Measurements from ENCODE around the gene TRAPPC13. TPM values are rescaled to one million over a fixed set of nuclear protein-coding genes. Genes with fewer than 3 reads are reported as not detected.
A peak's percentile ranks its signal among the peaks of the same experiment; 100 is the strongest.
"Not testable (repeated sequence)": the region's sequence is repeated elsewhere in the genome, so short reads cannot be mapped to it uniquely, and the experiment has no call there.

TRAPPC13 gene
- total RNA-seq, 1 donor from 2014 or later = 21.5 TPM

DNA sequence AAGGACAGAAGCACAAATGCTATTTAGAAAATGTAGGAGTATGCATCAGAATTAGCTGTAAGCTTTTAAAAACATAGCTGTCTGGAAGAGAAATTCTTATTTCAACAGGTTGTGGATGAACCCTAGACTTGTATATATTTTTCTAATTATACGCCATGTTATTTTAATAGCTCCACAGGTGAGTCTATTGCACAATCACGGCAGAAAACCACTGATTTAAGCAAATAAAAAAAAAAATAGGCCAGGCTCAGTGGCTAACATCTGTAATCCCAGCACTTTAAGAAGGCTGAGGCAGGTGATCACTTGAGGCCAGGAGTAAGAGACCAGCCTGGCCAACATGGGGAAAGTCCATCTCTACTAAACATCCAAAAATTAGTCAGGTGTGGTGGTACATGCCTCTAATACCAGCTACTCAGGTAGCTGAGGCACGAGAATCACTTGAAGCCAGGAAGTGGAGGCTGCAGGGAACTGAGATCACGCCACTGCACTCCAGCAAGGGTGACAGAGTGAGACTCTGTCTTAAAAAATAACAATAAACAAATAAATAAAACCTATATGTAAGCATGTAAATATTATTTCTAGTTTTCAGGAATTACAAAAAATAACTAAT lies 12.4 kb upstream of the TRAPPC13 start:
- no peaks in the 10 kb centered on the region for H3K4me1 ChIP-seq
- TF ChIP-seq, protein P1, sequence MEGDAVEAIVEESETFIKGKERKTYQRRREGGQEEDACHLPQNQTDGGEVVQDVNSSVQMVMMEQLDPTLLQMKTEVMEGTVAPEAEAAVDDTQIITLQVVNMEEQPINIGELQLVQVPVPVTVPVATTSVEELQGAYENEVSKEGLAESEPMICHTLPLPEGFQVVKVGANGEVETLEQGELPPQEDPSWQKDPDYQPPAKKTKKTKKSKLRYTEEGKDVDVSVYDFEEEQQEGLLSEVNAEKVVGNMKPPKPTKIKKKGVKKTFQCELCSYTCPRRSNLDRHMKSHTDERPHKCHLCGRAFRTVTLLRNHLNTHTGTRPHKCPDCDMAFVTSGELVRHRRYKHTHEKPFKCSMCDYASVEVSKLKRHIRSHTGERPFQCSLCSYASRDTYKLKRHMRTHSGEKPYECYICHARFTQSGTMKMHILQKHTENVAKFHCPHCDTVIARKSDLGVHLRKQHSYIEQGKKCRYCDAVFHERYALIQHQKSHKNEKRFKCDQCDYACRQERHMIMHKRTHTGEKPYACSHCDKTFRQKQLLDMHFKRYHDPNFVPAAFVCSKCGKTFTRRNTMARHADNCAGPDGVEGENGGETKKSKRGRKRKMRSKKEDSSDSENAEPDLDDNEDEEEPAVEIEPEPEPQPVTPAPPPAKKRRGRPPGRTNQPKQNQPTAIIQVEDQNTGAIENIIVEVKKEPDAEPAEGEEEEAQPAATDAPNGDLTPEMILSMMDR (IDR thresholded peaks at IDR 0.05) = no peak
- ATAC-seq (peak; percentile 61 to 62), DNase-seq (no peak)
- no peaks in the 10 kb centered on the region for H3K27me3 ChIP-seq (ENCODE audit: low read depth)
- H3K36me3 ChIP-seq = peaks cover 95% of the 10 kb centered on the region
- intact Hi-C loops (cut with DNase I) = no loop called here
- no peaks in the 10 kb centered on the region for H3K9me3 ChIP-seq
- H3K27ac ChIP-seq = no peak overlapping the region
- H3K4me3 ChIP-seq = no peak overlapping the region

DNA sequence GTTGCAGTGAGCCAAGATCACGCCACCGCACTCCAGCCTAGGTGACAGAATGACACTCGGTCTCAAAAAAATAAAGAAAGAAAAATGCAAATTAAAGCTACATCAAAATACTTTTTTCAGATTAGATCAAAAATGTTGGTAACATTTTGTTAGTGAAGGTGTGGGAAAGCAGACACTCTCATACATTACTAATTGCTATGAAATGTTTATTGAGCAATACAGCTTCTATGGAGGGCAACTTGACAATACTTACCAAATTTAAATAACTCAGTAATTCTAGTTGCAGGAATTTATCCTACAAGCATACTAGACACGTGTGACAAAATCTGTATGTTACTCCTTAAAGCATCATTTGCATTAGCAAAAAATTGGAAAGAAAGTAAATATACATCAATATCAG lies 4.8 kb upstream of the TRAPPC13 start:
- no peak for DNase-seq
- H3K36me3 ChIP-seq = peaks cover 26% of the 10 kb centered on the region
- no peaks in the 10 kb centered on the region for H3K9me3 ChIP-seq
- peaks cover 25% of the 10 kb centered on the region for H3K4me1 ChIP-seq
- H3K27me3 ChIP-seq (ENCODE audit: low read depth) = no peaks in the 10 kb centered on the region
- H3K4me3 ChIP-seq = no peak overlapping the region
- TF ChIP-seq, protein P1 (IDR thresholded peaks at IDR 0.05) = no peak
- no peak for ATAC-seq
- intact Hi-C loops (cut with DNase I) = no loop called here
- H3K27ac ChIP-seq = no peak overlapping the region

DNA sequence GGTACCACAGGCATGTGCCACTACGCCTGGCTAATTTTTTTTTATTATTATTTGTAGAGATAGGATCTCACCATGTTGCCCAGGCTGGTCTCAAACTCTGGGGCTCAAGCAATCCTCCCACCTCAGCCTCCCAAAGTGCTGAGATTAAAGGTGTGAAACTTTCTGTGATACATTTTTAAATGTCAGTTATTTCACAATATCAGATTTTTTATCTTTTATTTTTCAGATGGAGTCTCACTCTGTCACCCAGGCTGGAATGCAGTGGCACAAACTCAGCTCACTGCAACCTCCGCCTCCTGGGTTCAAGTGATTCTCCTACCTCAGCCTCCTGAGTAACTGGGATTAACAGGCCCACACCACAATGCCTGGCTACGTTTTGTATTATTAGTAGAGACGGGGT lies 2.9 kb upstream of the TRAPPC13 start:
- intact Hi-C loops (cut with DNase I); ATAC-seq; H3K27ac ChIP-seq; H3K36me3 ChIP-seq; DNase-seq; H3K27me3 ChIP-seq (ENCODE audit: low read depth); H3K9me3 ChIP-seq; H3K4me3 ChIP-seq: not testable (repeated sequence)
- peaks cover 38% of the 10 kb centered on the region for H3K4me1 ChIP-seq

DNA sequence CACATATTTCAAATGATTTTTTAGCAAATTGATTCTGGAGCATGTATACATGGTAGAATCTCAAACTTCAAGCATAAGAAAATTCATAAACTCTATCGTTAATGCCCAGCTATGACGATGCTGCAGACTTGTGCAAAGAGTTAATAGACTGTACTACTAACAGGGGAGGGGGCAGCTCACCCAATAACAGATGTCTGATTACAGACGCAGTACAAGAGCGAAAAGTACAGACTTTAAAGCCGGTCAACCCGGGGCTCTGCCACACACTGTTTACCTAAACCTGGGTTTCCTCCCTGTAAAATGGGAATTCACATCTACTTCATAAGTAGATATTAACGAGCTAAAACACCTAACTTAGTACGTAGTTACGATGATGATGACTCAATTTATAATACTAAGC lies 1.3 kb upstream of the TRAPPC13 start:
- intact Hi-C loops (cut with DNase I) = no loop called here
- ATAC-seq (no peak), DNase-seq (no peak)
- peaks cover 3% of the 10 kb centered on the region for H3K36me3 ChIP-seq
- no peaks in the 10 kb centered on the region for H3K27me3 ChIP-seq (ENCODE audit: low read depth)
- TF ChIP-seq, protein P1 (IDR thresholded peaks at IDR 0.05) = no peak
- H3K27ac ChIP-seq = peak overlapping the region; percentile 82
- peaks cover 38% of the 10 kb centered on the region for H3K4me1 ChIP-seq
- no peaks in the 10 kb centered on the region for H3K9me3 ChIP-seq
- peak overlapping the region; percentile 94 for H3K4me3 ChIP-seq

DNA sequence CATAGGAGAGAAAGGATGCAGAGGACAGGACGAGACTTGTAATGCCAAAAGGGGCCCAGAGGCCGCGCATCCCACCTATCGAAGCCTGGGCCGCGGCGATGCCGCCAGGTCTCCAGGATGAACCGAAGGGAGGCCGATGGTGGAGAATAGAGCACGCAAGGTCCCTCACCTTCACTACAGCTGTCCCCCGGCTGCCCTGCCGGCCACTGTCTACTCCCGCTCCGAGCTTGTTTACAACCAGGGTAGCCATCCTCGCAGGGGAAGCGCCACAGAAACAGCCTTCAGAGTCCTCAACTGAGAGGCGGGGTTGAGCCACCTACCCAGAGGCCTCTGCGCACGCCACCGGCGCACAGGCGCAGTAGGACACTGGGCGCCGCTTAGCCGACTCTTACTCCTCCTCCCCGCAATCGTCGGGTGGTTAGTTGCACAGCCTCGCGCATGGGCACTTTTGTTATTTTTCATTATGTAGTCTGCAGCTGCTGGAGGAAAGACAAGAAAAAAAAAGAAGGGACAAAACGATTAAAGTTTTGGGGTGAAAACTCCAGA lies 729 bp upstream of the TRAPPC13 start, which contains the start of gene TRIM23:
Gene TRIM23 (minus strand): TSS at position 309 of the 546 bp plus-strand sequence. CDS start 59 bp downstream, at position 250.
- peaks cover 38% of the 10 kb centered on the region for H3K4me1 ChIP-seq
- H3K27ac ChIP-seq = peak within 1 kb of the TSS; percentile 82
- DNase-seq = peak; percentile 95
- peak within 1 kb of the TSS; percentile 94 for H3K4me3 ChIP-seq
- ATAC-seq = peak; percentile 99
- intact Hi-C loops (cut with DNase I) = no loop called here
- H3K36me3 ChIP-seq = peaks cover 9% of the 10 kb centered on the region
- H3K9me3 ChIP-seq = no peaks in the 10 kb centered on the region
- TF ChIP-seq, protein P1 (IDR thresholded peaks at IDR 0.05) = peak; percentile 9
- no peaks in the 10 kb centered on the region for H3K27me3 ChIP-seq (ENCODE audit: low read depth)

DNA sequence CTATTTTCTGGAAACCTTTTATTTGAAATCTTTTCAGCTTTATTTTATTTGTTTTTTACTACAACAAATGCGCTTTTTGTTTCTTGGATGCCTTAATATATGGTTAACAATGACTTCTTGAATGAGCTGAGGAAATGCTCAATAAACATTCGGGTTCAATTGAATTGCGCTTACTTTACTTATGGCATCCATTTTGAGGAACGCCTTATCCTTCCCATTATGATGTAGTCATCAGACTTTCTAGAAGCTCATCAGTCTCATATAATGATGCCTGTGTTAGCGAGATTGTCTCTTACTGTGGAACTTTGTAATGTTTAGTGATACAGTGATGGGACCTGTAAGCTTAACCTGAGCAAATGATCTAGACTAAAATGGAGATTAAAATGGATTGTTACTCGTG lies 916 bp downstream of the TRAPPC13 start:
- TF ChIP-seq, protein P1 (IDR thresholded peaks at IDR 0.05) = no peak
- H3K9me3 ChIP-seq = no peaks in the 10 kb centered on the region
- H3K36me3 ChIP-seq = peaks cover 19% of the 10 kb centered on the region
- no peak for DNase-seq
- intact Hi-C loops (cut with DNase I) = no loop called here
- peak overlapping the region; percentile 82 for H3K27ac ChIP-seq
- peaks cover 38% of the 10 kb centered on the region for H3K4me1 ChIP-seq
- no peak for ATAC-seq
- no peaks in the 10 kb centered on the region for H3K27me3 ChIP-seq (ENCODE audit: low read depth)
- peak overlapping the region; percentile 94 for H3K4me3 ChIP-seq
